GM12878 (cell line): ENCODE measurements around the gene DLG2. TPM values are rescaled to one million over a fixed set of nuclear protein-coding genes. Genes with fewer than 3 reads are reported as not detected.

Experiments used
- BACH1 ChIP-seq: fragments of 450-650 bp; IDR thresholded peaks from 2 replicates; pipeline ENCODE4 v1.6.1; 2017; ENCODE audit warnings: mild to moderate bottlenecking, borderline replicate concordance
- BCL11A ChIP-seq: IDR thresholded peaks from 2 replicates; pipeline ENCODE4 v1.6.1; 2011; ENCODE audit warnings: low read depth, low read length
- CHD4 ChIP-seq: fragments of 200-600 bp; sonication (generic); IDR thresholded peaks from 2 replicates; pipeline ENCODE4 v1.6.1; 2016; ENCODE audit warnings: mild to moderate bottlenecking
- CREM ChIP-seq: IDR thresholded peaks from 2 replicates; pipeline ENCODE4 v1.6.1; 2014; ENCODE audit warnings: antibody characterized with exemption, low read depth
- FOS ChIP-seq: IDR thresholded peaks from 3 replicates; pipeline ENCODE4 v1.6.1; 2011; ENCODE audit warnings: borderline replicate concordance; ENCODE audit not compliant: insufficient read length; ENCODE audit errors: extremely low read depth
- FOXM1 ChIP-seq: IDR thresholded peaks from 2 replicates; pipeline ENCODE4 v1.6.1; 2012; ENCODE audit warnings: low read depth, mild to moderate bottlenecking, inconsistent platforms, low read length, moderate library complexity
- GABPA ChIP-seq: IDR thresholded peaks from 2 replicates; pipeline ENCODE4 v1.6.1; 2014; ENCODE audit warnings: antibody characterized with exemption, low read depth, mild to moderate bottlenecking, inconsistent platforms
- HDAC2 ChIP-seq: fragments of 200-600 bp; sonication (generic); IDR thresholded peaks from 2 replicates; pipeline ENCODE4 v1.6.1; 2017
- IKZF2 ChIP-seq, 2 experiments: fragments of 450-650 bp; IDR thresholded peaks; 2 replicates each; pipeline ENCODE4 v1.6.1; 2017; ENCODE audit warnings: mild to moderate bottlenecking in 2 of 2, moderate library complexity in 2 of 2
- KLF5 ChIP-seq: fragments of 450-650 bp; IDR thresholded peaks from 2 replicates; pipeline ENCODE4 v1.6.1; 2014; ENCODE audit warnings: mild to moderate bottlenecking; ENCODE audit not compliant: partially characterized antibody
- LARP7 ChIP-seq: fragments of 450-650 bp; IDR thresholded peaks from 2 replicates; pipeline ENCODE4 v1.6.1; 2017; ENCODE audit warnings: mild to moderate bottlenecking
- MEF2B ChIP-seq: fragments of 450-650 bp; IDR thresholded peaks from 2 replicates; pipeline ENCODE4 v1.6.1; 2018; ENCODE audit warnings: mild to moderate bottlenecking, moderate library complexity; ENCODE audit not compliant: partially characterized antibody, poor library complexity, severe bottlenecking
- MTA3 ChIP-seq: IDR thresholded peaks from 2 replicates; pipeline ENCODE4 v1.6.1; 2012; ENCODE audit warnings: low read length, inconsistent platforms, borderline replicate concordance
- NFYB ChIP-seq: IDR thresholded peaks from 2 replicates; pipeline ENCODE4 v1.6.1; 2011; ENCODE audit warnings: low read depth, mild to moderate bottlenecking, low read length, improper control_type of control experiment, moderate library complexity; ENCODE audit not compliant: insufficient read depth
- PML ChIP-seq: IDR thresholded peaks from 2 replicates; pipeline ENCODE4 v1.6.1; 2012; ENCODE audit warnings: low read length, inconsistent platforms
- SMAD1 ChIP-seq: fragments of 450-650 bp; IDR thresholded peaks from 2 replicates; pipeline ENCODE4 v1.6.1; 2018; ENCODE audit warnings: mild to moderate bottlenecking, low read depth; ENCODE audit not compliant: partially characterized antibody
- TAF1 ChIP-seq: IDR thresholded peaks from 2 replicates; pipeline ENCODE4 v1.6.1; 2011; ENCODE audit warnings: mild to moderate bottlenecking, low read depth, low read length, borderline replicate concordance
- TCF7 ChIP-seq: IDR thresholded peaks from 2 replicates; pipeline ENCODE4 v1.6.1; 2014; ENCODE audit warnings: antibody characterized with exemption, borderline replicate concordance
- WRNIP1 ChIP-seq: IDR thresholded peaks from 2 replicates; pipeline ENCODE4 v1.6.1; 2011; ENCODE audit warnings: low read depth, low read length, improper control_type of control experiment, borderline replicate concordance
- YY1 ChIP-seq: IDR thresholded peaks from 2 replicates; pipeline ENCODE4 v1.6.1; 2011; ENCODE audit warnings: low read depth, mild to moderate bottlenecking, low read length
- polyA plus RNA-seq, 11 experiments: library from polyadenylated mRNA; depleted of rRNA in 4 of 11; unstranded in 6 of 11; stranded (reverse) in 5 of 11; fragments of >200 nt; fragmentation: Nextera tagmentation in 4 of 11; fragmentation: Illumina TruSeq in 1 of 11; extraction: Ambion mirVana in 4 of 11; extraction: Trizol in 1 of 11; gene quantifications; 1 replicate in 1 of 11; 2 replicates in 10 of 11; pipeline versions ENCODE4 v1.2.1 to v1.2.3, GENCODE V29; 2011 to 2016; ENCODE audit warnings: inconsistent platforms in 2 of 11, missing spikeins in 2 of 11, low read depth in 1 of 11
- total RNA-seq, 4 experiments: library from RNA; depleted of rRNA in 3 of 4; stranded (reverse); fragments of >200 nt in 3 of 4; fragmentation: Illumina TruSeq in 1 of 4; extraction: Trizol in 1 of 4; gene quantifications; 2 replicates each; pipeline versions ENCODE4 v1.2.1 to v1.2.3, GENCODE V29; 2013 to 2021
- TF ChIP-seq, protein P1 (sequence below): fragments of 450-650 bp; conservative IDR thresholded peaks from 2 replicates; pipeline ENCODE4 v1.6.1; 2017; ENCODE audit warnings: mild to moderate bottlenecking, moderate library complexity
- TF ChIP-seq, protein P2 (sequence below): IDR thresholded peaks from 2 replicates; pipeline ENCODE4 v1.6.1; 2011; ENCODE audit warnings: borderline replicate concordance, low read depth, mild to moderate bottlenecking, moderate library complexity, low read length; ENCODE audit not compliant: insufficient read depth, poor library complexity, severe bottlenecking
- TF ChIP-seq, protein P3 (sequence below): IDR thresholded peaks from 2 replicates; pipeline ENCODE4 v1.6.1; 2012; ENCODE audit warnings: improper control_type of control experiment, low read depth, low read length; ENCODE audit not compliant: insufficient replicate concordance

DLG2 gene
- total and polyA plus RNA-seq, 10 of the 15 experiments (the other 5 are each of a cell fraction or from before 2014, with no cell fraction given), result 0.09 to 0.98 (median 0.35) TPM

DNA sequence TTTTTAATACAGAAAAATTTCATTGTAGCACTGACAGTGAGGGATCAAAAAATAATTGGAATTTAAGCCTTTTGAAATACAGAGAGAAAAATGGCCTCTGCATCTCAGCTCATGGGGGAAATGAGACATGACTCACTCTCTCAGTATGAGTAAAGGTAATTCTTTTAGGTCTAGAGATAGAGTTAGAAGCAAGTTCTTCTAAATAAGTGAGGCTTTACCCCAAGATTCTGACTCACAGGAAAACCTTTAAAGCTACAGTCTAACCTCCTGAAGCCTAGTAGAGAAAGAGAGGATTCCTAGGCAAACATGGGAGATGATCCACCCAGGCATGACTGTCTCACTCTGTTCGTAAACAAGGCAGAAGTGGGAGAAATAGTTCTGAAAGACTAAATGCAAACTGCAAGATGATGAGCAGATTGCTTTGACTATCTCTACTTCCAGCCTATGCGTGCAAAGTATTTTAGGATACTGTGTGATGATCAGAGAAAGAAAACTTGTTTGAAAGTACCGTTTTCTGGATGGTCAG is 1337.7 kb downstream of the DLG2 start (continued):
- peak; percentile 54 to 68; a peak in 3 of 4 replicates for TF ChIP-seq IKZF2 (IDR thresholded peaks at IDR 0.05)
- no peak for TF ChIP-seq NFYB
- TF ChIP-seq GABPA, result peak; percentile 73
- TF ChIP-seq LARP7, result no peak
- TF ChIP-seq, protein P1, sequence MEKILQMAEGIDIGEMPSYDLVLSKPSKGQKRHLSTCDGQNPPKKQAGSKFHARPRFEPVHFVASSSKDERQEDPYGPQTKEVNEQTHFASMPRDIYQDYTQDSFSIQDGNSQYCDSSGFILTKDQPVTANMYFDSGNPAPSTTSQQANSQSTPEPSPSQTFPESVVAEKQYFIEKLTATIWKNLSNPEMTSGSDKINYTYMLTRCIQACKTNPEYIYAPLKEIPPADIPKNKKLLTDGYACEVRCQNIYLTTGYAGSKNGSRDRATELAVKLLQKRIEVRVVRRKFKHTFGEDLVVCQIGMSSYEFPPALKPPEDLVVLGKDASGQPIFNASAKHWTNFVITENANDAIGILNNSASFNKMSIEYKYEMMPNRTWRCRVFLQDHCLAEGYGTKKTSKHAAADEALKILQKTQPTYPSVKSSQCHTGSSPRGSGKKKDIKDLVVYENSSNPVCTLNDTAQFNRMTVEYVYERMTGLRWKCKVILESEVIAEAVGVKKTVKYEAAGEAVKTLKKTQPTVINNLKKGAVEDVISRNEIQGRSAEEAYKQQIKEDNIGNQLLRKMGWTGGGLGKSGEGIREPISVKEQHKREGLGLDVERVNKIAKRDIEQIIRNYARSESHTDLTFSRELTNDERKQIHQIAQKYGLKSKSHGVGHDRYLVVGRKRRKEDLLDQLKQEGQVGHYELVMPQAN, result no peak
- TF ChIP-seq FOS, result peak; percentile 6
- no peak for TF ChIP-seq SMAD1
- no peak for TF ChIP-seq WRNIP1
- TF ChIP-seq PML, result peak; percentile 65; the same call in 1 of the 2 replicates
- peak; percentile 82; the same call in 1 of the 2 replicates for TF ChIP-seq YY1
- TF ChIP-seq, protein P2, sequence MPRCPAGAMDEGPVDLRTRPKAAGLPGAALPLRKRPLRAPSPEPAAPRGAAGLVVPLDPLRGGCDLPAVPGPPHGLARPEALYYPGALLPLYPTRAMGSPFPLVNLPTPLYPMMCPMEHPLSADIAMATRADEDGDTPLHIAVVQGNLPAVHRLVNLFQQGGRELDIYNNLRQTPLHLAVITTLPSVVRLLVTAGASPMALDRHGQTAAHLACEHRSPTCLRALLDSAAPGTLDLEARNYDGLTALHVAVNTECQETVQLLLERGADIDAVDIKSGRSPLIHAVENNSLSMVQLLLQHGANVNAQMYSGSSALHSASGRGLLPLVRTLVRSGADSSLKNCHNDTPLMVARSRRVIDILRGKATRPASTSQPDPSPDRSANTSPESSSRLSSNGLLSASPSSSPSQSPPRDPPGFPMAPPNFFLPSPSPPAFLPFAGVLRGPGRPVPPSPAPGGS, result peak; percentile 21
- TF ChIP-seq CHD4, result no peak
- peak; percentile 91 for TF ChIP-seq BCL11A
- TF ChIP-seq BACH1, result peak; percentile 52; the same call in 1 of the 2 replicates
- TF ChIP-seq, protein P3, sequence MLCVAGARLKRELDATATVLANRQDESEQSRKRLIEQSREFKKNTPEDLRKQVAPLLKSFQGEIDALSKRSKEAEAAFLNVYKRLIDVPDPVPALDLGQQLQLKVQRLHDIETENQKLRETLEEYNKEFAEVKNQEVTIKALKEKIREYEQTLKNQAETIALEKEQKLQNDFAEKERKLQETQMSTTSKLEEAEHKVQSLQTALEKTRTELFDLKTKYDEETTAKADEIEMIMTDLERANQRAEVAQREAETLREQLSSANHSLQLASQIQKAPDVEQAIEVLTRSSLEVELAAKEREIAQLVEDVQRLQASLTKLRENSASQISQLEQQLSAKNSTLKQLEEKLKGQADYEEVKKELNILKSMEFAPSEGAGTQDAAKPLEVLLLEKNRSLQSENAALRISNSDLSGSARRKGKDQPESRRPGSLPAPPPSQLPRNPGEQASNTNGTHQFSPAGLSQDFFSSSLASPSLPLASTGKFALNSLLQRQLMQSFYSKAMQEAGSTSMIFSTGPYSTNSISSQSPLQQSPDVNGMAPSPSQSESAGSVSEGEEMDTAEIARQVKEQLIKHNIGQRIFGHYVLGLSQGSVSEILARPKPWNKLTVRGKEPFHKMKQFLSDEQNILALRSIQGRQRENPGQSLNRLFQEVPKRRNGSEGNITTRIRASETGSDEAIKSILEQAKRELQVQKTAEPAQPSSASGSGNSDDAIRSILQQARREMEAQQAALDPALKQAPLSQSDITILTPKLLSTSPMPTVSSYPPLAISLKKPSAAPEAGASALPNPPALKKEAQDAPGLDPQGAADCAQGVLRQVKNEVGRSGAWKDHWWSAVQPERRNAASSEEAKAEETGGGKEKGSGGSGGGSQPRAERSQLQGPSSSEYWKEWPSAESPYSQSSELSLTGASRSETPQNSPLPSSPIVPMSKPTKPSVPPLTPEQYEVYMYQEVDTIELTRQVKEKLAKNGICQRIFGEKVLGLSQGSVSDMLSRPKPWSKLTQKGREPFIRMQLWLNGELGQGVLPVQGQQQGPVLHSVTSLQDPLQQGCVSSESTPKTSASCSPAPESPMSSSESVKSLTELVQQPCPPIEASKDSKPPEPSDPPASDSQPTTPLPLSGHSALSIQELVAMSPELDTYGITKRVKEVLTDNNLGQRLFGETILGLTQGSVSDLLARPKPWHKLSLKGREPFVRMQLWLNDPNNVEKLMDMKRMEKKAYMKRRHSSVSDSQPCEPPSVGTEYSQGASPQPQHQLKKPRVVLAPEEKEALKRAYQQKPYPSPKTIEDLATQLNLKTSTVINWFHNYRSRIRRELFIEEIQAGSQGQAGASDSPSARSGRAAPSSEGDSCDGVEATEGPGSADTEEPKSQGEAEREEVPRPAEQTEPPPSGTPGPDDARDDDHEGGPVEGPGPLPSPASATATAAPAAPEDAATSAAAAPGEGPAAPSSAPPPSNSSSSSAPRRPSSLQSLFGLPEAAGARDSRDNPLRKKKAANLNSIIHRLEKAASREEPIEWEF, result no peak
- no peak for TF ChIP-seq KLF5
- TF ChIP-seq HDAC2, result no peak
- TF ChIP-seq TCF7, result 0 out of 2 replicates have a peak, but pooled peaks have one; percentile 52
- no peak for TF ChIP-seq TAF1
- peak; percentile 82 for TF ChIP-seq FOXM1
- TF ChIP-seq CREM, result peak; percentile 90
- TF ChIP-seq MTA3, result peak; percentile 72; the same call in 1 of the 2 replicates
- no peak for TF ChIP-seq MEF2B
